HG02610 (cell line): ENCODE data around the gene HOXA2.
A peak's percentile ranks its signal among the peaks of the same experiment; 100 is the strongest.

Experiments
- ATAC-seq: cut with Tn5 transposase; IDR thresholded peaks from one replicate; pipeline ENCODE4 v1.9.1; 2021; ENCODE audit warnings: mild to moderate bottlenecking, moderate library complexity; ENCODE audit not compliant: unreplicated experiment

The HOXA2 gene

DNA sequence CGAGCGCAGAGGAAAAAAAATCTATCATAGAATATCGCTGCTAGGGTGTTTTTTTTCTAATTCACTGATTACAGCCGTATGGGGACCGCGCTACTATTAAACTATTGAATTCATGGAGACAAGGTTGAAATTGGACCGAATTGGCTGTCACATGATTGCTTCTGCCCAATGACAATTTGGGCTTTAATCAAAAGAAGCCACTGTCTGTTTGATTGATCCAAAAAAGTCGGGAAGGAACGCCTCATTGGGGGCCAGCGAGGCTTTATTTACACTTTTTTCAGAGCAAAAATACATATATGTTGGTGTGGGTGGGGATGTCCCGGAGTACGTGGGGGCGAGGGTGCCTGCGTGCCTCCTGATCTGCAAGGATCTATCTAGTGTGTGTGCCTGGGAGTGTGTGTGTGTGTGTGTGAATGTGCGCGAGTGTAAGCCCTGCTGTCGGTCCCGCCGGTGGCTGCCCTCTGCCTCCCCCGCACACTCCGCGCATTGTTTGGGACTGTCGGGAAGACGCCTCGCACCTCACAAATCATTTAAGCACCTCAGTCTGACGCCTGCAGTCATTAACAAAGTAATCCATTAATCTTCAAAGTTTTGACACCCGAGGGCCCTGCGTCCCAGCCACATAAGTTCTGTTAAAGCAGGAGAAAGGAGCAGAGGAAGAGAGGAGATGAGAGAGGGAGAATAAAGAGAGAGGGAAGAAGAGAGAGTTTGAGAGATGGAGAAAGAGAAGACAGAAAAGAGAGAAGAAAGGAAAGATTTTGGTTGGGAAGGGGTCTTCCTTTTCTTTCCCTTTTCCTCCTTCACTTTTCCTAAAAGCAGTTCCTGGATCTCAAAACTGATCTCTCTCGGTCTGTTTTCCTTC lies at the start of gene HOXA2:
Gene HOXA2 (minus strand): TSS at position 103 of the 862 bp plus-strand sequence. CDS start 183 bp downstream, outside the sequence.
- ATAC-seq = no peak

GRCh38 chr7:27151341-27151930 lies 49.0 kb upstream of the HOXA2 start:
- ATAC-seq = no peak

- peak; percentile 76 for ATAC-seq
These were observed 48.3 kb upstream of the HOXA2 start for GRCh38 chr7:27150568-27151340.

DNA sequence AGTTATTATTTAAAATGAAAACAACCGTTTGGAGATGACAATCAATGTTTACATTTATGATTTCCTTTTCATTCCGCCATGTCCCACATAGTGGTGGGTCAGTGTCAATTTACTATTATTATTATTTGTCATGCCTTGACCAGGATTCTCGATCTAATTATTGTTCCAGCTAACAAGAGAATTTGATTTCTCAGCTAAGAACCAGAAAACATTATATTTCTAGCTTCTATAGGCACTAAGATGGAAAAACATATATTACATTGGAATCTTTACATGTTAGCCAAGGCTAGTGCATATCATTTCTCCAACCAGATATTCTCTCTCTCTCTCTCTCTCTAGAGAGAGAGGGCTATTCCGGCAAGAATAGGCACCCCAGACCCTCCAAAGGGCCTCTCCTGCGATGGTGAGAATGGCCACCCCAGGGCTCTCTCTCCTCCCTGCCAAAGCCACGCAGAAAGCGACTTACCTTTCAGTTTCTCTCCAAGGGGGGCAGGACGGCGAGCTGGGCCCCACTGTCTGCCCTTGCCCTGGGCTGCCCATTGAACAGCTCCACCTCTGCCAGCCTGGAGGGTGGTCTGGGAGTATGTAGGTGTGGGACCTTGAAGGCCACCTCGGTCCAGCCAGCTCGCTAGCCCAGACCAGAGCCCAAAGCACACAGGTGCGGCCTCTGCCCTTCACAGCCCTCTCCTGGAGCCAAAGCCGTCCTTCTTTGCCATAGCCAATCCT lies 47.5 kb upstream of the HOXA2 start:
- no peak for ATAC-seq

- no peak for ATAC-seq
These were observed 46.5 kb upstream of the HOXA2 start for GRCh38 chr7:27148756-27149641.

DNA sequence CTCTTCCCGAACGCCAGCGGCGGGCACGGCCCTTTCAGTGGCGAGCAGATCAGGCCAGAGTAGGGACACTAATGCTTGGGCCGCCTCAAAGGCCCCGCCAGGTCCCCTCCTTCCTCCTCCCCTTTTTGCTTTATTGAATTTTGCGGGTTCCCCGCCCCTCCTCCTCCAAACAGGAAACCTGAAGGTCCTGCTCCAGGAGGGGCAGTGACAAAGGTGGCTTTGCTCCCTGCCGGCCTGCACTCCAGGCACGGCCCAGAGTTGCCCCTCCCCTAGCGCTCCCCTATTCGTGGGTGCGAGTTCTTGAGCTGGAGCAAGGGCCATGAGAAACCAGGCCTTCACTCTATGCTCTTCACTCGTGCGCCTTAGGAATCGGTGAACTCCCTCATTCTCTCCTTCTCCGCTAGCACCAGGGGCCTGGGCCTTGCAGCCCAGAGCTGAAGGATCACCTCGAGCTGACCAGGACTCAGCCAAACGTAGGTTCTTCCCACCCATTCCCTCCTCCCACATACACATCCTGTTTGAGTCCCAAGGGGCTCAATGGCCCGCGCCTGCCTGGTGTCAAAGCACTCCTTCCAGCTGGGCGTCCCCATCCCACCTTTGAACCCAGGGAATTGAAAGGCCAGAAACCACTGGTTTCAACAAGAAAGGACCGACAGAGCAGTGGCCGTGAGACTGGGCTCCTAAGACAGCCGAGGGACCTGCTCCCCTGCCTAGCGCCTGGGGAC lies 45.7 kb upstream of the HOXA2 start:
- no peak for ATAC-seq

DNA sequence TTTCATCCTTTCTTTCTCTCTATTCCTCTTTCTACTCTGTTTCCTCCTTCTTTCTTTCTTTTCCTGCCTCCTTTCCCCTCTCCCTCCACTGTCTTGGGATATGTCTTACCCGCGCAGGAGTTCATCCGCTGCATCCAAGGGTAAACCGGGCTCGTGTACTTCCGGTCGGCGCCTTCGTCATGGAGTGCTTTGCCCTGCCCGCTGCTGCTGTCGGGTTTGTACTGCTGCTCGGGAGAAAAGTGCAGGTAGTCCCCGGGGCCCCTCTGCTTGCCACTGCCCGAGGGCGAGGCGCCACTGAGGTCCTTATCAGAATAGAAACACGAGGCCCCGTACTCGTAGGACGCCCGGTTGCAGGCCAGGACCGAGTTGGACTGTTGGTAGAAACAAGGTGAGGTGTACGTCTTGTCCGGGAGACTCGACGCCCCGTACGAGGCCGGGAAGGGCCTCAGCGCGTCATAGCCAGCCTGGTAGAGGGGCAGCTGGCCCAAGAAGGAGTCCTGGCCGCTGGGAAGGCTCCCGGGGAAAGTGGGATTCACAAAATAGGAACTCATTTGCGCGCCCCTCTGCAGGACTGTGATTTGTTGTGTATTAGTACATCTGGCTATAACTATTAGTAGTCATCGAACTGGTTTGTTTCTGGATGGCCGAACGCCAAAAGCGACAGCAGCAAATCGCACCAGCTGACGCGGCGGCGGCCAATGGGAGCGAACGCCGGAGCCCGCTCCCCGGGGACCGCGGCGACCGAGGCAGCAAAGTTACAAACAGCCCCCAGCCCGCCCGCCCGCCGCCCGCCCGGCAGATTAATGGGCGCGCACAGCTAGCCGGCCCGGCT lies 44.9 kb upstream of the HOXA2 start, which contains the start of gene HOXA6:
Gene HOXA6 (minus strand): TSS at position 576 of the 832 bp plus-strand sequence. CDS start 25 bp downstream, at position 551.
- ATAC-seq = no peak

GRCh38 chr7:27146491-27147198 lies 44.2 kb upstream of the HOXA2 start:
- ATAC-seq = no peak

DNA sequence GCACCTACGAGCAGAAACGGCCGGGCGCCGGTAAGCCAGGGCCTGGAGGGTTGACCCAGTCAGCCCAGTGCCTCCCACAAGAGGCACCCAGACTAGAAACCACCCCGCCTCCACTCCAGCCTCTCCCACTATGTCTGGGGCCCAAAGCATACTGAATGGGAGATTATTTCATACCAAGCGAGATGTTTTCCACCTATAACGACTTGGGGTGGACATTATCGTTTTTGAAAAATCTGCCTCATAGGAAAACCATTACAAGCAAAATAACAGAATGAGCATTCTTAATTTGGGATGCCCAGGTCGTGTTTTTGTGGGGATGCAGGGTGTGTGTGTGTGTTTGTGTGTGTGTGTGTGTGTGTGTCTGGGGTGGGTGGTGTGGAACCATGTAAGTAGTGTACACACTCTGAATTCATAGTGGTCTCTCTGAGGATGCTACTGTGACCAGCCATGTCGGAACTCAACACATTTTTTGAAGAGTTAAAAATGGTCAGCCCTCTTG lies 43.5 kb upstream of the HOXA2 start:
- ATAC-seq = no peak

- no peak for ATAC-seq
These were observed 42.9 kb upstream of the HOXA2 start for GRCh38 chr7:27145165-27145913.

GRCh38 chr7:27144781-27145164 lies 42.3 kb upstream of the HOXA2 start:
- ATAC-seq = no peak

GRCh38 chr7:27143950-27144780 lies 41.7 kb upstream of the HOXA2 start:
- ATAC-seq = no peak

GRCh38 chr7:27143023-27143949 lies 40.8 kb upstream of the HOXA2 start, which contains the start of gene HOXA5:
TSS of gene HOXA5 (minus strand) at chr7:27143681. CDS start at chr7:27143607, 74 bp downstream.
- ATAC-seq = no peak

DNA sequence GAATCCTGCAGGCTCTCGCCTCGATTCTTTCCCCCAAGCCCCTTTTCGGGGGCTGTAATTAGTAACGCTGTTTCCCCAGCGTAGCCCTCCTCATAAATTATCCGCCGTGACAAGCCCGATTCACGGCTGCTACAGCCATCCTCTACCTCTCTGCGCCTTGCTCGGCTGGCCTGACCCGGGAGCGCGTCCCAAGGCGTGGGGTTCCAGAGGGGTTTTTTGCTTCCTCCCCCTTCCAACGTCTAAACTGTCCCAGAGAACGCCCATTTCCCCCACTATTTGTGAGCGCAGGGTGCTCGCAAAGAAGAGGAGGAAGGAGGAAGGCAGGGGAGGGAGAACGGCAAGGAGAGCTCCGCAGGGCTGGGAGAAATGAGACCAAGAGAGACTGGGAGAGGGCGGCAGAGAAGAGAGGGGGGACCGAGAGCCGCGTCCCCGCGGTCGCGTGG lies 40.1 kb upstream of the HOXA2 start:
- no peak for ATAC-seq
